ENCODE results near the gene DUSP11. TPM values are rescaled to one million over a fixed set of nuclear protein-coding genes. Genes with fewer than 3 reads are reported as not detected.

DUSP11 gene
- 35.9 to 41.4 TPM (median 39.8 TPM) in 5 replicates for total RNA-seq (2022; extraction: Qiagen RNA extraction)

DNA sequence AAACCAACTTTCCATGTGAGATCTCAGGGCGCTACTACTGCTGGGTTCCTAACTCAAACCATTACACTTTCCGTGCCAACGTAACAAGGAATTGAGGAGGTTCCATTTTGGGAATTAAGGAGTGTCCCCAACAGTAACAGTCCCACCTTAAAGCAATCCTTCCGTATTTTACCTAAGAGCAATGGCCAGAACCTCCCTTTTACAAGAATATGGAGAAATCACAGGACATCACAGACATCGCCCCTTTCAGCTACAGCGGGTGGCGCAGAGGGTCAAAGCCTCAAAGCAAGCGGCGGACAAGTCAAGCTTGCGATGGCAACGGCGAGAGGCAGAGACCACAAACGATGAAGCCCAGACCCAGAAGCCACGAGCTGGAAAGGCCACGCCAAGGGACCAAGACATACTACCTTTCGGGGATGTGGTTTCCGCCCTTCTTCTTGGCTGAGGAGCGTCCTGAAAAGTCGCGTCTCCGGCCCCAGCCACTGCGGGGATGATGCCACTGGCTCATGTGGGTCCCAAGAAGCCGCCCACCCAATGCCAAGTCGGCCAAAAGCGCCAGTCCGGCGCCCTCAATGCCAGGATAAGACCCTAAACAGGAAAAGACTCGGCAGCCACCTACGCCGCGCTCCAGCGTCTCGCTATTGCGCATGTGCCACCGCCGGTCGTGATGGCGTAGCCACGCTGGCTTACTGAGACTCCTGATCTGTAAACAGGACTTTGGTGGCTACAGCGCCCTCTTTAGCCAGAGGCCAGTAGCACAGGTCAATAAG lies at the start of gene DUSP11:
Gene DUSP11, minus strand, starts transcription at position 637 of the 770 bp plus-strand sequence. Its CDS starts 129 bp downstream, at position 508.

DNA sequence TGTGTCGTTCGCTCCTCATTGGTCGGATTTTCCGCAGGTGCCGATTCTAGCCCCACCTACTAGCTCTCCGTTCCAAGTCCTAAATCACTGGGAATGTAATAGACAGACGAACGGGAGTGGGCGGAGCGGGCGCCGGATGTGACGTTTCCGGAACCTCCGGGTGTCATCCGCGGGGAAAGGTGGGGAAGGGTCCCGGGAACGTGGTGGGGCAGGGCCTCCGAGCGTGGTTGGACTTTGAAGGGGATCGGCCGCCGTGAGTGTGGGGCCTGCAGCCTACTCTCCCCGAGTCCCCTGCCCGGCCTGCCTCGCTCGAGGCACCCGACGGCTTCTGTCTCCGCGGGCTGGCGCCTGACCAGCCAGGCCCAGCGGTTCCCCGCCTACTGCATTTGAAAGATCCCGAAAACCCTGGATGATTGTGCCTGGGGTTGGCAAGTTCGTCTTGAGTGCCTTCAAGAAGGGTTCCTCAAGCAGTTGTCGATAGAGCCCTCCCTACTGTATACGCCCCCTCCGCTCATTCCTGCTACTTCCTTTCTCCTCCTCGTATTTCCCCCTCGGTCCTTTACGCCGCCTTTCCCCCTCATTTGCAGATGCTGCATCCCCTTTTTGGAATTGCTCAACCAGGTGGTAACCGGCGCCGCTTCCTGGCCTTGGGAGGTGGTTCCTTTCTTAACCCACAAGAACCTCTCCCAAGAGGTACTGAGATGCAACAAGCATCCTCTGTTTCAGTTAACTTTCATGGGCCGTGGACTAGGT lies 49.1 kb upstream of the DUSP11 start, which contains the start of gene STAMBP:
Gene STAMBP, plus strand, starts transcription at position 144 of the 753 bp plus-strand sequence. CDS start 1,896 bp downstream, outside the sequence.

DNA sequence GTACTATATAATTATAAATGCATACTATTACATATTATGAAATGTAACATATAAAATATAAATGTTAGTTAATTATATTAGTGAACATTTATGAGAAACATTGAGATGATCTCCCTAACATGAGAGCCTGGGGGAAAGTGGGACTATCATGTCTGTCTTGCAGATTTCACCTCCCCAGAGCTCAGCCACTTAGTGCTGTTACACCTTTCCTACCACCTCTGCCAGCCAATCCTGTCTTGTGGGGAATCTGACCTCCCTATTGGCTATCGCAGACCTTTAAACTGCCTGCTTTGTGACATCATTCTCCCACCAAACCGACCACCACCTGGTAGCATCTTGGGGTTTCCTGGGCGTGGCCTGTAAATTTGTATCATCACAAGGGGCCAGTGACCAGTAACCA lies 4.0 kb upstream of the DUSP11 start, which contains the start of gene C2orf78:
Gene C2orf78, plus strand, starts transcription at position 301 of the 400 bp plus-strand sequence. CDS start 127 bp downstream, outside the sequence.

DNA sequence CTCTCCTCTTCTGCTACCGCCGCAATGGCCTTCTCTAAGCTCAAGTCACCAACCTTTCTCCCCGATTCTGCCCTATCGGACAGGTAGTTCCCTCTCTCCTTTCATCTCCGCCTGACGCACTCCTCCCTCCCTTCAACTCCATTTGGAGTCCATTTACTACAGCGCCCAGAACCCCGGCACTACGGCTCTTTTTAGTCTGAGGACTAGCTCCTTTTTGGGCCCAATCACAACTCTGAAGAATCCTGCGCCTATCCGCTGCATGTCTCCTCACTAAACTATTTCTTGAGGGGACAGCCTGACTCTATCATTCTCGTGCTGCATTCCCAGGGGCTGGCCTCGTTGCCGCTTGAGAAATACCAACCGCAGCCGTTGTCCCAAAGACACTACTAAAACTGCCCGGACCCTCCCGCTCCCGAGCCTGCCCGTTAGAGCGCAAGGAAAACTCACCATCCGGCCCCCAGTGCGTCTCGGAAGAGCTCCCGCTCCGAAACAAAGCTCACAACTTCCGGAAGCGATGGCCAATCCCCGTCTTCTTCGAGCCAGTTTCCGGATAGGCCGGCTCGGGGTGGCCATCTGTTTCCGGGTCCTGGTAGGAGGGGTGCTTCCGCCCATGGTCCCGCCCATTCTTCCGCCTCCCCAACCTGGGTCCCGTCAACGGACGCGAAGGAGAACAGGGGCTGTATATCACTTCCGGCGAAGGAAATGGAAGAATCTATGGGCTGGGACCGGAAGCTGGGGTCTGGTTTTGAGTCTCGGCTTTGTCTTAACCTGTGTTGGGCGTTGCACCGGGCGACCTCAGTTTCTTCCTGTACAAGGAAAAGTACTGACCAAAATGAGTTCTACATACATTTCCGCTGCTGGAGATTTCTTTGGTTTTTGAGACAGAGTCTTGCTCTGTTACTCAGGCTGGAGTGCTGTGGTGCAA lies 42.8 kb downstream of the DUSP11 start, which contains the start of gene TPRKB:
Gene TPRKB, minus strand, starts transcription at position 491 of the 925 bp plus-strand sequence. CDS start 2,776 bp downstream, outside the sequence.

Other genes with a start within 250 kb of the DUSP11 start
- not detected in 5 replicates for gene NAT8, start 137.7 kb downstream of the DUSP11 start, total RNA-seq (2022; extraction: Qiagen RNA extraction)
- gene TPRKB, start 42.8 kb downstream of the DUSP11 start, total RNA-seq (2022; extraction: Qiagen RNA extraction) = 64.6 to 94.2 TPM (median 77.9 TPM) in 5 replicates
- gene C2orf78, start 4.1 kb upstream of the DUSP11 start, total RNA-seq (2022; extraction: Qiagen RNA extraction) = not detected in 5 replicates
- gene STAMBP, start 48.9 kb upstream of the DUSP11 start, total RNA-seq (2022; extraction: Qiagen RNA extraction) = 47.6 to 51.1 TPM (median 49.3 TPM) in 5 replicates
- gene ACTG2, start 112.9 kb upstream of the DUSP11 start, total RNA-seq (2022; extraction: Qiagen RNA extraction) = 0.18 to 0.56 TPM (median 0.29 TPM) in 5 replicates
- 144 to 166 TPM (median 157 TPM) in 5 replicates for gene DGUOK, start 146.8 kb upstream of the DUSP11 start, total RNA-seq (2022; extraction: Qiagen RNA extraction)
- 6.7 to 9.3 TPM (median 9.0 TPM) in 5 replicates for gene TET3, start 204.8 kb upstream of the DUSP11 start, total RNA-seq (2022; extraction: Qiagen RNA extraction)

Measured in A549 treated with Mapracorat at 1 μM for 4 hours (cell line).